Thyroid gland (tissue), 4 donors: ENCODE measurements around the gene ASGR1. TPM values are rescaled to one million over a fixed set of nuclear protein-coding genes. Genes with fewer than 3 reads are reported as not detected.
A peak's percentile ranks its signal among the peaks of the same experiment; 100 is the strongest.

ENCODE experiments used
- DNase-seq, 2 donors: peaks; one replicate each; pipeline ENCODE4 v3.0.0-alpha.2; 2019
- H3K27ac ChIP-seq, 3 donors: fragments of 200-600 bp; sonication (generic); 1 replicate in 2 of 3; 2 replicates in 1 of 3; pipeline ENCODE4 v1.5.1; 2016 to 2019; ENCODE audit warnings: mild to moderate bottlenecking in 1 of 3, moderate library complexity in 1 of 3
- H3K27me3 ChIP-seq: fragments of 200-600 bp; sonication (generic); one replicate; pipeline ENCODE4 v1.5.1; 2019
- H3K36me3 ChIP-seq, 2 donors: fragments of 200-600 bp; sonication (generic); one replicate each; pipeline ENCODE4 v1.5.1; 2016 to 2019
- H3K4me1 ChIP-seq, 2 donors: fragments of 200-600 bp; sonication (generic); one replicate each; pipeline ENCODE4 v1.5.1; 2017 to 2019
- H3K4me3 ChIP-seq, 3 donors: fragments of 200-600 bp; sonication (generic); replicated peaks in 1 of 3; 1 replicate in 2 of 3; 2 replicates in 1 of 3; pipeline ENCODE4 v1.5.1; 2016; ENCODE audit warnings: mild to moderate bottlenecking in 1 of 3
- H3K9me3 ChIP-seq: fragments of 200-600 bp; sonication (generic); one replicate; pipeline ENCODE4 v1.5.1; 2017
- POLR2A ChIP-seq, 2 donors: fragments of 450-650 bp; IDR thresholded peaks; one replicate each; pipeline ENCODE4 v1.6.1; 2017; ENCODE audit warnings: antibody characterized with exemption in 2 of 2, mild to moderate bottlenecking in 2 of 2, moderate library complexity in 1 of 2
- WGBS, 2 donors: methylation state at CpG; one replicate each; pipeline ENCODE4 v1.1.5; 2017; 5-methylcytosine and 5-hydroxymethylcytosine counted together
- intact Hi-C: fragments of 100-400 bp; cut with DNase I; formaldehyde crosslinking; loops from one replicate; pipeline ENCODE4 v1.15.1; 2023
- total RNA-seq, 4 donors: library from RNA; depleted of rRNA; stranded (reverse); fragments of >200 nt; gene quantifications; one replicate each; pipeline ENCODE4 v1.2.3, GENCODE V29; 2016
- TF ChIP-seq, protein P1 (sequence below), 6 experiments: fragments of 200-600 bp in 3 of 6; fragments of 450-650 bp in 3 of 6; sonication (generic) in 3 of 6; IDR thresholded peaks; one replicate each; pipeline ENCODE4 v1.5.1; 2016 to 2019; ENCODE audit warnings: antibody characterized with exemption in 6 of 6, mild to moderate bottlenecking in 2 of 6, inconsistent platforms in 1 of 6, moderate library complexity in 1 of 6

Gene ASGR1
- total RNA-seq, 4 donors from 2014 or later, result 3.0 to 6.5 (median 3.3) TPM; not detected in 1

DNA sequence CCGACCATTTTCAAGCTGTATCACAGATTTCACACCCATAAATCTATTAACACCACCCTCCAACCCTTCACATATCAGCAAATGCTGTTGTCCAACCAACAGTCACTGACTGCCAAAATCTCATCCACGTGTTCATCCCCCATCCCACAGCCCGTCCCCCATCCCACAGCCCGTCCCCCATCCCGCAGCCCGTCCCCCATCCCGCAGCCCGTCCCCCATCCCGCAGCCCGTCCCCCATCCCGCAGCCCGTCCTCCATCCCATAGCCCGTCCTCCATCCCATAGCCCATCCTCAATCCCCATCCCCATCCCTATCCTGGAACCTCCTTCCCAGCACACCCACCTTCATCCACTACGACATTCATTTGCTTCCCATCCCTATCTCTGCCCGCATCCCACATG is 26.4 kb upstream of the ASGR1 start:
- Histone ChIP-seq H3K4me3 (peak overlapping the region in 1 of 3 donors; percentile 41), H3K4me1 (peaks cover 0 to 8% of the 10 kb centered on the region in 2 donors), H3K27me3 (no peaks in the 10 kb centered on the region), H3K27ac (peak overlapping the region in 1 of 3 donors; percentile 24), H3K36me3 (peaks cover 3 to 6% of the 10 kb centered on the region in 2 donors), H3K9me3 (no peaks in the 10 kb centered on the region)
- no peak for DNase-seq
- intact Hi-C loops, result no loop called here
- WGBS, 2 donors, result 45 to 49% methylated on average over 15 of the region's 15 CpGs
- TF ChIP-seq POLR2A (IDR thresholded peaks at IDR 0.05), result no peak
- TF ChIP-seq, protein P1, sequence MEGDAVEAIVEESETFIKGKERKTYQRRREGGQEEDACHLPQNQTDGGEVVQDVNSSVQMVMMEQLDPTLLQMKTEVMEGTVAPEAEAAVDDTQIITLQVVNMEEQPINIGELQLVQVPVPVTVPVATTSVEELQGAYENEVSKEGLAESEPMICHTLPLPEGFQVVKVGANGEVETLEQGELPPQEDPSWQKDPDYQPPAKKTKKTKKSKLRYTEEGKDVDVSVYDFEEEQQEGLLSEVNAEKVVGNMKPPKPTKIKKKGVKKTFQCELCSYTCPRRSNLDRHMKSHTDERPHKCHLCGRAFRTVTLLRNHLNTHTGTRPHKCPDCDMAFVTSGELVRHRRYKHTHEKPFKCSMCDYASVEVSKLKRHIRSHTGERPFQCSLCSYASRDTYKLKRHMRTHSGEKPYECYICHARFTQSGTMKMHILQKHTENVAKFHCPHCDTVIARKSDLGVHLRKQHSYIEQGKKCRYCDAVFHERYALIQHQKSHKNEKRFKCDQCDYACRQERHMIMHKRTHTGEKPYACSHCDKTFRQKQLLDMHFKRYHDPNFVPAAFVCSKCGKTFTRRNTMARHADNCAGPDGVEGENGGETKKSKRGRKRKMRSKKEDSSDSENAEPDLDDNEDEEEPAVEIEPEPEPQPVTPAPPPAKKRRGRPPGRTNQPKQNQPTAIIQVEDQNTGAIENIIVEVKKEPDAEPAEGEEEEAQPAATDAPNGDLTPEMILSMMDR (IDR thresholded peaks at IDR 0.05), result no peak

DNA sequence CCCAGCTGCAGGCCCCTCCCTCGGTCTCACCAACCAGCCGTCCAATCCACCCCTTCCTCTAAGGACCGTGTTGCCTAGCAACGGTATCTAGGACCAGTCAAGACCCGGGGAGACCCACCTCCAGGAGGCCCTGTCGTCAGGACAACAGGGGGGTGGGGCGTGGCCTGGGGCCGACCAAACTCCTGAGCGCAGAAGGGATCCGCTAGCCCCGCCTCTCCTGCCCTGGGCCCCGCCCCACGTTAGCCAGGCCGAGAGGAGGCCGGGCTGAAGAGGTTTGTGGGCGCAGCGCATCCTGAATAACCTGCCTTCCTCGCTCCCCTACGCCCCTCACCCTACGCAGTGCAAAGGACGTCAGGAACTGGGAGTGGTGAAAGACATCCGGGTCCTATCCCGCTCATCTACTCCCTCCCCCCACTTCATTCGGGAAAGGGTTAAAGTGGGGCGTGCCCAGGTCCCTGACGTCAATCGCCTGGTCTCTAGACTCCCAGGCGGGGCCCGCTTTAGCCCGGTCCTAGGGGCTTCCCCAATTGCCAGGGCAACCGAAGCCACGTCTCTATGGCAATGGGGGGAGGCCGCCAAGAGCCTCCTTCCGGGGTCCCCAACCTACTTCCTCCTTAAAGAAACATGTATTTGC is 25.8 kb upstream of the ASGR1 start:
- Histone ChIP-seq H3K4me1 (peaks cover 0 to 8% of the 10 kb centered on the region in 2 donors), H3K36me3 (peaks cover 3 to 6% of the 10 kb centered on the region in 2 donors), H3K9me3 (no peaks in the 10 kb centered on the region), H3K27me3 (no peaks in the 10 kb centered on the region), H3K4me3 (peak overlapping the region in 2 of 3 donors; percentile 8 to 41), H3K27ac (peak overlapping the region in 2 of 3 donors; percentile 24 to 45)
- TF ChIP-seq, protein P1 (IDR thresholded peaks at IDR 0.05), result no peak
- no peak for TF ChIP-seq POLR2A (IDR thresholded peaks at IDR 0.05)
- DNase-seq, result peak; percentile 62 to 79
- intact Hi-C loops, result no loop called here
- WGBS, 2 donors, result 1 to 4% methylated on average over 11 to 26 of the region's 34 CpGs

DNA sequence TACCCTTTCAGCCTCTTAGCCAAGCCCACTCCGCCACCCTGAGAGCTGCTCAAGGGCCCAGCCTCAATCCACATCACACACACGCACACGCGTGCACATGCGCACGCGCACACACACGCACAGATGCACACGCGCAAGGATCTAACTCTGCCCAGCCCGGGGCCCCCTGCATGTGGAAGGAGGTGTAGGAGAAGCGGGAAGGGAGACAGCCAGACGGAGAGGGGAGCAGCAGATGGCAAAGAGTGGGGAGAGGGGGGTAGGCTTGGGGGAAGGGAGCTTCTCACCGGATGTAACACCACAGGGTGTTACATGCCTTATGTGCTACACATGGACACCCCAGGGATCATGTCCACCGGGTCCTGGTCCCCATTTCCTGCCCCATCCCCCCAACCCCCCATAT is 25.2 kb upstream of the ASGR1 start:
- DNase-seq, result no peak

DNA sequence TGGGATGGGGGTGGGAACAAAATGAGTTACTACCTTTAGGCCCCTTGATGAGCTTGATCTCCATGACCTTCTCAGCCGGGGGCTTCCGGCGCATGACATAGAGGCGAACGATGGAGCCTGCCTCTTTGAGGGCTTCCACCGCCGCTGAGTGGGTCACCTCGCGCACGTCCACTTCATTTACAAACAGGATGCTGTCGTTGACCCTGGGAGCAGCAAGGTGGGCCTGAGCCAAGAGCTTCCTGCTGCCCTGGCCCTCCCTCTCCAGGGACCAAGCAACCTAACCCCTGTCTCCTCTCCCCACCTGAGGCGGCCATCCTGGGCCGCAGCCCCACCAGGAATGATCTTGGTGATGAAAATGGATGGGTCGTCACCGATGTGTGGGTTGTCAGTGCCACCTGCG is 24.2 kb upstream of the ASGR1 start:
- intact Hi-C loops, result no loop called here
- Histone ChIP-seq H3K27me3 (no peaks in the 10 kb centered on the region), H3K9me3 (no peaks in the 10 kb centered on the region), H3K27ac (no peak overlapping the region), H3K36me3 (peaks cover 3 to 6% of the 10 kb centered on the region in 2 donors), H3K4me1 (peaks cover 0 to 8% of the 10 kb centered on the region in 2 donors), H3K4me3 (no peak overlapping the region)
- 89 to 96% methylated on average over 12 to 15 of the region's 16 CpGs for whole genome bisulfite sequencing, 2 donors
- DNase-seq, result no peak
- TF ChIP-seq, protein P1 (IDR thresholded peaks at IDR 0.05), result no peak
- TF ChIP-seq POLR2A (IDR thresholded peaks at IDR 0.05), result no peak

More for the DNA sequence above, 25.2 kb upstream of the ASGR1 start:
- intact Hi-C loops, result no loop called here
- Histone ChIP-seq H3K27me3 (no peaks in the 10 kb centered on the region), H3K36me3 (peaks cover 3 to 6% of the 10 kb centered on the region in 2 donors), H3K4me3 (no peak overlapping the region), H3K27ac (peak overlapping the region in 1 of 3 donors; percentile 24), H3K4me1 (peaks cover 0 to 8% of the 10 kb centered on the region in 2 donors), H3K9me3 (no peaks in the 10 kb centered on the region)
- 77 to 79% methylated on average over 15 of the region's 15 CpGs for WGBS, 2 donors
- no peak for TF ChIP-seq POLR2A (IDR thresholded peaks at IDR 0.05)
- TF ChIP-seq, protein P1 (IDR thresholded peaks at IDR 0.05), result no peak

DNA sequence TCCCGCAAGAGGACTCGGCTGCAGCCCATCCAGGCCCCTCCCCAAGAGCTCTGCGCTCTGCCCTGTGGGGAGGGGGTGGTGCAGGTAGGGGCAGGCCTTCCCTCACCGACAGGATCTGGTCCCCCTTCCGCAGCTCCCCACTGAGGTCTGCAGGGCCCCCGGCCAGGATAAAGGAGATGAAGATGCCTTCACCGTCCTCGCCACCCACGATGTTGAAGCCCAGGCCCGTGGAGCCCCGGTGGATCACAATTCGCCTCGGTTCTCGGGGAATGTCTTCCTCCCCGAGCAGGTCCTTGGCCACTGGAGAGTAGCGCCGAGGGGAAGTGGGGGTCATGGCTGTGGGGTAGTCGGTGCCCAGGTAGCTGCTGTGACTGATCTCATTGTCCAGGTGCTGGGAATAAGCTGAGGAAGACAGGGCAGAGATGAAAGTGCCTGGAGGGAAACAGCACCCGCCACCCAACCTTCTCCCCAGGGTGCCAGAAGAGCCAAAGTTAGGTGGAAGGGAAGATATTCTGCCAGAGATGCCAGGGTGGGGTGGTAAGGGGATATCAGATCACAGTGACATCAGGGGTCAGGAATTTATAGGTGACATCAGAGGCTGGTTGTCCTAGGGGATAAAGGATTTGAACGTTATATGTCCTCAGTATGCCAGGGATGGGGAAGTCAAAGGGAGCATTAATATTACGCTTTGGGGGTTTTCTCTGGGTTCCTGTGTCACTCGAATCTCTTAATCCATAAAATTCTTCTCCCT is 17.7 kb upstream of the ASGR1 start:
- intact Hi-C loops, result no loop called here
- H3K4me1 ChIP-seq, result no peaks in the 10 kb centered on the region
- no peak for TF ChIP-seq POLR2A (IDR thresholded peaks at IDR 0.05)
- TF ChIP-seq, protein P1 (IDR thresholded peaks at IDR 0.05), result no peak
- 93 to 95% methylated on average over 18 to 19 of the region's 22 CpGs for WGBS, 2 donors
- H3K27me3 ChIP-seq, result no peaks in the 10 kb centered on the region
- H3K36me3 ChIP-seq, result peaks cover 9 to 14% of the 10 kb centered on the region in 2 donors
- no peak overlapping the region for H3K4me3 ChIP-seq
- DNase-seq, result no peak
- H3K27ac ChIP-seq, result no peak overlapping the region
- no peaks in the 10 kb centered on the region for H3K9me3 ChIP-seq
